Transverse colon (tissue), 4 donors: ENCODE data around the gene STIM1. TPM values are rescaled to one million over a fixed set of nuclear protein-coding genes. Genes with fewer than 3 reads are reported as not detected.

Experiments used
- DNase-seq: peaks from one replicate; pipeline ENCODE4 v3.0.0-alpha.2; 2019
- H3K27ac ChIP-seq, 4 donors: fragments of 200-600 bp; sonication (generic); 2 replicates each; pipeline ENCODE4 v1.5.1; 2016 to 2018; ENCODE audit warnings: inconsistent platforms in 4 of 4
- H3K27me3 ChIP-seq: fragments of 200-600 bp; sonication (generic); 2 replicates; pipeline ENCODE4 v1.5.1; 2017; ENCODE audit warnings: inconsistent platforms
- H3K36me3 ChIP-seq, 4 donors: fragments of 200-600 bp; sonication (generic); 2 replicates each; pipeline ENCODE4 v1.5.1; 2017 to 2019; ENCODE audit warnings: inconsistent platforms in 4 of 4
- H3K4me1 ChIP-seq, 4 donors: fragments of 200-600 bp; sonication (generic); 2 replicates each; pipeline ENCODE4 v1.5.1; 2017 to 2020; ENCODE audit warnings: inconsistent platforms in 4 of 4
- H3K4me3 ChIP-seq, 4 donors: fragments of 200-600 bp; sonication (generic); 1 replicate in 1 of 4; 2 replicates in 3 of 4; pipeline versions ENCODE4 v1.5.1 to v1.6.1; 2017 to 2019; ENCODE audit warnings: inconsistent platforms in 4 of 4
- H3K9me3 ChIP-seq, 2 donors: fragments of 200-600 bp; sonication (generic); 2 replicates each; pipeline ENCODE4 v1.5.1; 2017 to 2019; ENCODE audit warnings: inconsistent platforms in 2 of 2
- CTCF ChIP-seq, 5 experiments: fragments of 200-600 bp in 3 of 5; fragments of 450-650 bp in 2 of 5; sonication (generic) in 3 of 5; IDR thresholded peaks; 1 replicate in 2 of 5; 2 replicates in 3 of 5; pipeline ENCODE4 v1.5.1; 2016 to 2017; ENCODE audit warnings: antibody characterized with exemption in 5 of 5, inconsistent platforms in 3 of 5, mild to moderate bottlenecking in 2 of 5, moderate library complexity in 1 of 5
- EP300 ChIP-seq: sonication (generic); formaldehyde crosslinking; IDR thresholded peaks from one replicate; pipeline ENCODE4 v1.6.1; 2017; ENCODE audit warnings: antibody characterized with exemption, low read depth
- POLR2A ChIP-seq: fragments of 450-650 bp; IDR thresholded peaks from one replicate; pipeline ENCODE4 v1.6.1; 2016; ENCODE audit warnings: antibody characterized with exemption, mild to moderate bottlenecking, moderate library complexity
- POLR2AphosphoS5 ChIP-seq, 3 donors: sonication (generic); formaldehyde crosslinking; IDR thresholded peaks; one replicate each; pipeline ENCODE4 v1.6.1; 2016; ENCODE audit warnings: antibody characterized with exemption in 3 of 3
- WGBS, 2 donors: methylation state at CpG; one replicate each; pipeline ENCODE4 v1.1.5; 2018; ENCODE audit warnings: low coverage in 1 of 2; 5-methylcytosine and 5-hydroxymethylcytosine counted together
- in situ Hi-C, 4 donors: fragments of 200-750 bp; cut with MboI; loops; one replicate each; pipeline versions ENCODE4 v1.15.0 to v1.15.1; 2017; ENCODE audit warnings: low sequenced_read_pairs in 3 of 4, low pct_ligation_motif_present in 1 of 4, low pct_unique_long_range_greater_than_20kb in 1 of 4
- intact Hi-C: fragments of 100-400 bp; cut with DNase I; formaldehyde crosslinking; loops from one replicate; pipeline ENCODE4 v1.15.1; 2023; ENCODE audit warnings: low total_unique reads
- total RNA-seq, 4 donors: library from RNA; depleted of rRNA; stranded (reverse); fragments of >200 nt; gene quantifications; one replicate each; pipeline ENCODE4 v1.1.0, GENCODE V29; 2016

STIM1 gene
- total RNA-seq, 4 donors from 2014 or later = 41.2 to 79.3 (median 48.0) TPM

- H3K9me3 ChIP-seq = no peaks in the 10 kb centered on the region
- H3K27me3 ChIP-seq = no peaks in the 10 kb centered on the region
- H3K4me3 ChIP-seq = no peak overlapping the region
- no peak for DNase-seq
- WGBS, 2 donors = 89 to 90% methylated on average over 5 to 12 of the region's 12 CpGs
- TF ChIP-seq POLR2AphosphoS5 (IDR thresholded peaks at IDR 0.05) = no peak
- no peak for TF ChIP-seq POLR2A
- no peak for TF ChIP-seq EP300
- TF ChIP-seq CTCF (IDR thresholded peaks at IDR 0.05) = no peak
- no peaks in the 10 kb centered on the region for H3K4me1 ChIP-seq
- H3K36me3 ChIP-seq = peaks cover 0 to 47% (median 17%) of the 10 kb centered on the region in 4 donors
- H3K27ac ChIP-seq = no peak overlapping the region
- in situ Hi-C loops = no loop called here
- intact Hi-C loops = no loop called here
These were observed 229.1 kb downstream of the STIM1 start for GRCh38 chr11:4084406-4085125.

GRCh38 chr11:4085575-4085974 is 230.1 kb downstream of the STIM1 start:
- in situ Hi-C loops = no loop called here
- Histone ChIP-seq H3K4me1 (no peaks in the 10 kb centered on the region), H3K4me3 (no peak overlapping the region), H3K36me3 (peaks cover 0 to 47% (median 17%) of the 10 kb centered on the region in 4 donors), H3K27ac (no peak overlapping the region), H3K27me3 (no peaks in the 10 kb centered on the region), H3K9me3 (no peaks in the 10 kb centered on the region)
- TF ChIP-seq CTCF (IDR thresholded peaks at IDR 0.05) (no peak), EP300 (no peak), POLR2A (no peak), POLR2AphosphoS5 (IDR thresholded peaks at IDR 0.05) (no peak)
- intact Hi-C loops = no loop called here
- no peak for DNase-seq

- no peak for DNase-seq
- H3K27ac ChIP-seq = no peak overlapping the region
- no peak overlapping the region for H3K4me3 ChIP-seq
- 43 to 87% methylated on average over 3 to 8 of the region's 8 CpGs for WGBS, 2 donors
- H3K4me1 ChIP-seq = no peaks in the 10 kb centered on the region
- TF ChIP-seq EP300 (no peak), POLR2A (no peak), POLR2AphosphoS5 (IDR thresholded peaks at IDR 0.05) (no peak), CTCF (IDR thresholded peaks at IDR 0.05) (no peak)
- no peaks in the 10 kb centered on the region for H3K27me3 ChIP-seq
- no peaks in the 10 kb centered on the region for H3K9me3 ChIP-seq
- in situ Hi-C loops (no loop called here), intact Hi-C loops (no loop called here)
- peaks cover 0 to 47% (median 17%) of the 10 kb centered on the region in 4 donors for H3K36me3 ChIP-seq
These were observed 231.3 kb downstream of the STIM1 start for GRCh38 chr11:4086575-4087353.

- Histone ChIP-seq H3K27me3 (no peaks in the 10 kb centered on the region), H3K27ac (no peak overlapping the region), H3K9me3 (no peaks in the 10 kb centered on the region), H3K36me3 (peaks cover 0 to 40% (median 14%) of the 10 kb centered on the region in 4 donors), H3K4me3 (no peak overlapping the region), H3K4me1 (no peaks in the 10 kb centered on the region)
- no peak for TF ChIP-seq POLR2AphosphoS5 (IDR thresholded peaks at IDR 0.05)
- TF ChIP-seq CTCF (IDR thresholded peaks at IDR 0.05) = no peak
- TF ChIP-seq EP300 = no peak
- no peak for TF ChIP-seq POLR2A
- DNase-seq = no peak
- intact Hi-C loops (no loop called here), in situ Hi-C loops (no loop called here)
- WGBS, 2 donors = 89 to 91% methylated on average over 5 of the region's 5 CpGs
These were observed 232.1 kb downstream of the STIM1 start for GRCh38 chr11:4087551-4087950.
